OCI-LY3 (cell line): ENCODE results near the gene RXRA.

Experiments
- H2AFZ ChIP-seq: fragments of 200-600, 300-600 bp; shearing (Covaris generic); 2 replicates; pipeline ENCODE4 v1.6.0; 2014; ENCODE audit warnings: antibody characterized with exemption, low read depth, low read length
- H3K27ac ChIP-seq: fragments of 200-600, 300-600 bp; sonication (generic); 2 replicates; pipeline ENCODE4 v1.5.1; 2014; ENCODE audit warnings: mild to moderate bottlenecking, low read length, moderate library complexity, mixed read lengths
- H3K27me3 ChIP-seq: fragments of 200-600, 300-600 bp; sonication (generic); 2 replicates; pipeline ENCODE4 v1.6.1; 2014; ENCODE audit warnings: low read depth, low read length, mixed read lengths
- H3K36me3 ChIP-seq: fragments of 200-600, 300-600 bp; sonication (generic); replicated peaks from 2 replicates; pipeline ENCODE3; 2014; ENCODE audit warnings: low read depth, low read length, mixed read lengths
- H3K4me1 ChIP-seq: fragments of 300-600, 200-600 bp; sonication (generic); 2 replicates; pipeline ENCODE4 v1.6.1; 2014; ENCODE audit warnings: low read length, mixed read lengths
- H3K4me2 ChIP-seq: fragments of 200-600, 300-600 bp; sonication (generic); 2 replicates; pipeline ENCODE4 v1.6.1; 2014; ENCODE audit warnings: low read length, mixed read lengths
- H3K4me3 ChIP-seq: fragments of 300-600, 200-600 bp; sonication (generic); 2 replicates; pipeline ENCODE4 v1.5.1; 2014; ENCODE audit warnings: antibody characterized with exemption, mild to moderate bottlenecking, low read length, moderate library complexity
- H3K79me2 ChIP-seq: fragments of 300-600, 200-600 bp; shearing (Covaris generic); 2 replicates; pipeline ENCODE4 v1.6.1; 2014; ENCODE audit warnings: mild to moderate bottlenecking, low read length, mixed read lengths
- H3K9ac ChIP-seq: fragments of 300-600, 200-600 bp; shearing (Covaris generic); 2 replicates; pipeline ENCODE4 v1.6.0; 2014; ENCODE audit warnings: mild to moderate bottlenecking, low read length, moderate library complexity
- H3K9me3 ChIP-seq: fragments of 200-600, 300-600 bp; shearing (Covaris generic); 2 replicates; pipeline ENCODE4 v1.6.1; 2014; ENCODE audit warnings: low read length, mixed read lengths; ENCODE audit not compliant: insufficient read depth
- H4K20me1 ChIP-seq: fragments of 200-600, 300-600 bp; sonication (generic); 2 replicates; pipeline ENCODE4 v1.6.1; 2016; ENCODE audit warnings: low read length, mixed read lengths; ENCODE audit not compliant: insufficient read depth
- EZH2phosphoT487 ChIP-seq: fragments of 200-600 bp; shearing (Covaris generic); IDR thresholded peaks from 2 replicates; pipeline ENCODE4 v1.6.1; 2018; ENCODE audit warnings: antibody characterized with exemption, mixed run types, low read depth
- TF ChIP-seq, protein P1 (sequence below): fragments of 200-600, 300-600 bp; sonication (generic); IDR thresholded peaks from 2 replicates; pipeline ENCODE4 v1.5.1; 2014; ENCODE audit warnings: antibody characterized with exemption, low read length, low read depth

Gene RXRA

DNA sequence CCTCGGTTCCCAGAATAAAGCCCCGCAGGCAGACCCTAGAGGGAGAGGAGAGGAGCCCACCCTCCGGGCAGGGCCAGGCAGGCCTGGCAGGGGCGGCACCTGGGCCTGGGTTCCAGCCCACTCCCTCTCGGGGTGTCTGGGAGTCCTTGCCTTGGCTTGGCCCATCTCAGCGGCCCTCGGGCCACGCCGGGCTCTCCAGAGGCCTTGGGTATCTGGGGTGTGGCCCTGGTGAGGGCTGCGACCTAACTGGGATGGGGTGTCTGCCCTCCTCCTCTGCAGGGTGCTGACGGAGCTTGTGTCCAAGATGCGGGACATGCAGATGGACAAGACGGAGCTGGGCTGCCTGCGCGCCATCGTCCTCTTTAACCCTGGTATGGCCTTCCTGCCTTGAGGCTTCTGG, 105.4 kb downstream of the RXRA start:
- H3K27me3 ChIP-seq = no peaks in the 10 kb centered on the region
- no peak overlapping the region for H3K4me2 ChIP-seq
- peaks cover 24% of the 10 kb centered on the region for H3K4me1 ChIP-seq
- no peak overlapping the region for H3K4me3 ChIP-seq
- H4K20me1 ChIP-seq = 0 out of 2 replicates have a peak, but pooled peaks cover 3% of the 10 kb centered on the region
- TF ChIP-seq, protein P1, sequence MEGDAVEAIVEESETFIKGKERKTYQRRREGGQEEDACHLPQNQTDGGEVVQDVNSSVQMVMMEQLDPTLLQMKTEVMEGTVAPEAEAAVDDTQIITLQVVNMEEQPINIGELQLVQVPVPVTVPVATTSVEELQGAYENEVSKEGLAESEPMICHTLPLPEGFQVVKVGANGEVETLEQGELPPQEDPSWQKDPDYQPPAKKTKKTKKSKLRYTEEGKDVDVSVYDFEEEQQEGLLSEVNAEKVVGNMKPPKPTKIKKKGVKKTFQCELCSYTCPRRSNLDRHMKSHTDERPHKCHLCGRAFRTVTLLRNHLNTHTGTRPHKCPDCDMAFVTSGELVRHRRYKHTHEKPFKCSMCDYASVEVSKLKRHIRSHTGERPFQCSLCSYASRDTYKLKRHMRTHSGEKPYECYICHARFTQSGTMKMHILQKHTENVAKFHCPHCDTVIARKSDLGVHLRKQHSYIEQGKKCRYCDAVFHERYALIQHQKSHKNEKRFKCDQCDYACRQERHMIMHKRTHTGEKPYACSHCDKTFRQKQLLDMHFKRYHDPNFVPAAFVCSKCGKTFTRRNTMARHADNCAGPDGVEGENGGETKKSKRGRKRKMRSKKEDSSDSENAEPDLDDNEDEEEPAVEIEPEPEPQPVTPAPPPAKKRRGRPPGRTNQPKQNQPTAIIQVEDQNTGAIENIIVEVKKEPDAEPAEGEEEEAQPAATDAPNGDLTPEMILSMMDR = no peak
- no peak for TF ChIP-seq EZH2phosphoT487
- H3K9ac ChIP-seq = no peak overlapping the region
- no peak overlapping the region for H2AFZ ChIP-seq
- H3K27ac ChIP-seq = no peak overlapping the region
- no peaks in the 10 kb centered on the region for H3K79me2 ChIP-seq
- H3K36me3 ChIP-seq = peaks cover 13% of the 10 kb centered on the region
- H3K9me3 ChIP-seq = no peaks in the 10 kb centered on the region

DNA sequence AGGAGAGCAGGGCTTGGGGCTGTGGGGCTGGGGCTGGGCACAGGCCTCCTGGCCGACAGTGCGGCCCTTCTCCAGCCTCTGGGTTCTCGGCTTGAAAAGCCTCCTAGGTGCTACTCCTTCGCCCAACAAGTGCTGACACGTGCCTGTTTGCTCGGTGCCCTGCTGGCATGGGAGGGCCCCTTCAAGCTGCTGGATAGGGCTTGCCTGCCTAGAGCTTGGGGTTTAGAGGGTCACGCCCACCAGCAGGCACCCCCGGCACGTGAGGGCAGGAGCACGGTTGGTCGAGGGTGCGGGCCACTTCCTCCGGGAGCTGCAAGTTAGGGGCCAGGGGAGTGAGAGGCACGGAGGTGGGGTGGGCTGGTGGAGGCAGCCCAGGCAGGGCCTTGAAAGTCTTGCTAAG, 106.2 kb downstream of the RXRA start:
- no peak overlapping the region for H3K9ac ChIP-seq
- H3K4me3 ChIP-seq = no peak overlapping the region

DNA sequence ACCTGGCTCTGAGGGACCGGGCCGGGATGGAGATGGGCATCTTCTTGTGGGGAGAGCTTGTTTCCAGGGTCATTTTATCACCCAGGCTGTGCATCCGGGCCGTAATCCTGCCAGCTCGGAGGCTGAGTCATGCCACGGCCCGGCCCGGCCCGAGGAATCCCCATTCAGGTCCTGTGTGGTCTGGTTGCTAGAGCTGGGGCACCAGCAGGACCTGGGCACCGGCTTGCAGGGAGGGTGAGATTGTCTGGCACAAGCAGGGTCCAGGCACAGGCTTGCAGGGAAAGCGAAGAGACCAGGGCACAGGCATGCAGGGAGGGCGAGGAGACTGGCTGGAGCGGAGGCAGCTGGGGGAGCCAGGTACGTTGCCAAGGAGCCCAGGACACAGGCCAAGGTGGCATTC, 106.8 kb downstream of the RXRA start:
- no peaks in the 10 kb centered on the region for H3K79me2 ChIP-seq
- peaks cover 13% of the 10 kb centered on the region for H3K36me3 ChIP-seq
- no peak overlapping the region for H3K9ac ChIP-seq
- no peaks in the 10 kb centered on the region for H3K9me3 ChIP-seq
- H3K4me2 ChIP-seq = no peak overlapping the region
- no peaks in the 10 kb centered on the region; the same call in 1 of the 2 replicates for H4K20me1 ChIP-seq
- H3K4me1 ChIP-seq = peaks cover 9% of the 10 kb centered on the region
- H3K27me3 ChIP-seq = no peaks in the 10 kb centered on the region
- no peak overlapping the region for H3K27ac ChIP-seq
- H3K4me3 ChIP-seq = no peak overlapping the region
- no peak overlapping the region for H2AFZ ChIP-seq
- TF ChIP-seq EZH2phosphoT487 = no peak
- TF ChIP-seq, protein P1 = no peak

More for the DNA sequence above, 106.2 kb downstream of the RXRA start:
- peaks cover 15% of the 10 kb centered on the region for H3K4me1 ChIP-seq
- no peak overlapping the region for H2AFZ ChIP-seq
- no peak overlapping the region for H3K27ac ChIP-seq
- no peaks in the 10 kb centered on the region for H3K79me2 ChIP-seq
- H4K20me1 ChIP-seq = 0 out of 2 replicates have a peak, but pooled peaks cover 3% of the 10 kb centered on the region
- no peaks in the 10 kb centered on the region for H3K9me3 ChIP-seq
- H3K27me3 ChIP-seq = no peaks in the 10 kb centered on the region
- peaks cover 13% of the 10 kb centered on the region for H3K36me3 ChIP-seq
- TF ChIP-seq, protein P1 = no peak
- TF ChIP-seq EZH2phosphoT487 = no peak
- no peak overlapping the region for H3K4me2 ChIP-seq

DNA sequence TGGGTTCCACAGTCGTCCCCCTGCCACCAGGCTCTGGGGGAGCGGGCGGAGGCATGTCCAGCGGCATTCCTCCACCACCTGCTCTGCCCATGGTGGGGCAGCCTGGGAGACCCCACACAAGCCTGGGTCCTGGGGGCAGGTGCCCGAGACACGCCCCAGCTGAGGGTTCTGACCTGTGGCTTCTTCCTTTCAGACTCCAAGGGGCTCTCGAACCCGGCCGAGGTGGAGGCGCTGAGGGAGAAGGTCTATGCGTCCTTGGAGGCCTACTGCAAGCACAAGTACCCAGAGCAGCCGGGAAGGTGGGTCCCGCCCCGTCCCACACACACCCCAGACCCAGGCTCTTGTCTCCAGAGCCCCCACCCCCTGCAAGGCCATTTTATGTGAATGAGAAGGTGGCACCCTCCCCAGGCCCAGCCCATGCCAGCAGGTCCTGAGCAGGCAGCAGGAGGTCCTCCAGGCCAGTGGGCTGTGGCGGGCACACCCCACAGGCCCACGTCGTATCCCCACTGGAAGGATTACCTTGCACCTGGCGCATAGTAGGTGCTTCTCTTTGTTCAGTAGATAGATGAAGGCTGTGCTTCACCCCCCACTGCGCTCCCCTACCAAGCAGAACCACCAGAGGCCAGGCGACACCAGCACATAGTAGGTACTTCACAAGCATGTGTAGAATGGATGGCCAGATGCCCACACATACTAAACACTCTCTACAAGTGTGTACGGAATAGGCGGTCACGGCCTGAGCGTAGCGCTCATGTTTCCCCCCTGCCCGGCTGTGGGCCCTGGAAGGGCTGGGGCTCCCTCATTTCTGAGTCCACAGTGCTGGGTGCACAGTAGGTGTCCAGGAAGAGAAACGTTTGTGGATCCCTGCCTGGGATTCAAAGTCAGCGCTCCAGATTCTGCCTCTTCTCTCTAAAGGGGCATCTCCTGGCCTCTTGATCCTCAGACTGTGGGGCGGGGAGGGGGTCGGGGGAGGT, 107.9 kb downstream of the RXRA start:
- TF ChIP-seq, protein P1 = no peak
- no peak for TF ChIP-seq EZH2phosphoT487
- no peak overlapping the region for H3K4me3 ChIP-seq
- H3K9ac ChIP-seq = no peak overlapping the region
- H3K27me3 ChIP-seq = no peaks in the 10 kb centered on the region
- H2AFZ ChIP-seq = no peak overlapping the region
- H3K79me2 ChIP-seq = no peaks in the 10 kb centered on the region
- H3K27ac ChIP-seq = no peak overlapping the region
- no peaks in the 10 kb centered on the region for H3K4me1 ChIP-seq
- no peak overlapping the region for H3K4me2 ChIP-seq
- H4K20me1 ChIP-seq = no peaks in the 10 kb centered on the region; the same call in 1 of the 2 replicates
- H3K36me3 ChIP-seq = peaks cover 9% of the 10 kb centered on the region
- no peaks in the 10 kb centered on the region for H3K9me3 ChIP-seq
